T-cell (primary cell): ENCODE results near the gene INS. TPM values are rescaled to one million over a fixed set of nuclear protein-coding genes. Genes with fewer than 3 reads are reported as not detected.
A peak's percentile ranks its signal among the peaks of the same experiment; 100 is the strongest.

Source experiments
- ATAC-seq, 4 experiments: fragments of 200-7000 bp in 3 of 4; fragments of 150-1000 bp in 1 of 4; cut with Tn5 transposase; replicated peaks in 1 of 4; 1 replicate in 3 of 4; 2 replicates in 1 of 4; pipeline ENCODE4 v1.10.0; 2021; ENCODE audit warnings: moderate library complexity in 3 of 4, mild to moderate bottlenecking in 2 of 4, moderate number of reproducible peaks in 1 of 4
- CTCF ChIA-PET, 2 donors: fragments of 300-600 bp; sonication (Branson Sonifier 250); formaldehyde crosslinking; loops; one replicate each; lab custom pipeline; 2022; ENCODE audit warnings: antibody characterized with exemption in 2 of 2; lab: Charles Lee
- POLR2A ChIA-PET, 2 donors: fragments of 300-600 bp; sonication (Branson Sonifier 250); formaldehyde crosslinking; loops; one replicate each; lab custom pipeline; 2022; ENCODE audit warnings: antibody characterized with exemption in 2 of 2; lab: Charles Lee
- DNase-seq, 35 experiments: peaks; one replicate each; pipeline versions ENCODE4 v3.0.0 to v3.0.0-alpha.2; 2013 to 2023
- H3K27ac ChIP-seq: one replicate; pipeline ENCODE4 v1.5.1; 2013; ENCODE audit warnings: low read length
- H3K27me3 ChIP-seq, 2 experiments: replicated peaks in 1 of 2; 1 replicate in 1 of 2; 2 replicates in 1 of 2; pipeline versions ENCODE4 v1.6.1 to v1.7.0; 2013; ENCODE audit warnings: low read length in 1 of 2, mixed read lengths in 1 of 2; ENCODE audit not compliant: control insufficient read depth in 2 of 2, insufficient read depth in 2 of 2; ENCODE audit errors: extremely low read depth in 1 of 2
- H3K36me3 ChIP-seq, 2 donors: 1 replicate in 1 of 2; 2 replicates in 1 of 2; pipeline versions ENCODE4 v1.6.1 to v1.7.0; 2013; ENCODE audit warnings: low read length in 1 of 2; ENCODE audit not compliant: control insufficient read depth in 2 of 2, insufficient read depth in 1 of 2; ENCODE audit errors: extremely low read depth in 1 of 2
- H3K4me1 ChIP-seq, 2 experiments: 1 replicate in 1 of 2; 2 replicates in 1 of 2; pipeline versions ENCODE4 v1.6.1 to v1.7.0; 2013; ENCODE audit warnings: low read length in 2 of 2, mixed read lengths in 1 of 2; ENCODE audit not compliant: insufficient read depth in 2 of 2, control insufficient read depth in 1 of 2; ENCODE audit errors: extremely low read depth in 1 of 2
- H3K4me3 ChIP-seq, 2 donors: 1 replicate in 1 of 2; 2 replicates in 1 of 2; pipeline versions ENCODE4 v1.5.1 to v1.7.0; 2013; ENCODE audit warnings: mild to moderate bottlenecking in 2 of 2, low read length in 1 of 2, moderate library complexity in 1 of 2; ENCODE audit not compliant: control insufficient read depth in 1 of 2; ENCODE audit errors: extremely low read depth in 1 of 2
- H3K9me3 ChIP-seq: 2 replicates; pipeline ENCODE4 v1.7.0; 2013
- H3K27ac Mint-ChIP-seq, 2 donors: one replicate each; pipeline ENCODE4 v1.8.0; 2020 to 2021; ENCODE audit warnings: mild to moderate bottlenecking in 2 of 2, mixed read lengths in 2 of 2
- H3K27me3 Mint-ChIP-seq, 2 donors: one replicate each; pipeline ENCODE4 v1.8.0; 2021 to 2022; ENCODE audit warnings: mixed read lengths in 2 of 2
- H3K36me3 Mint-ChIP-seq: one replicate; pipeline ENCODE4 v1.8.0; 2021; ENCODE audit warnings: mixed read lengths
- H3K4me1 Mint-ChIP-seq, 3 donors: one replicate each; pipeline ENCODE4 v1.8.0; 2020 to 2022; ENCODE audit warnings: mixed read lengths in 3 of 3, mild to moderate bottlenecking in 1 of 3
- H3K4me3 Mint-ChIP-seq, 3 donors: one replicate each; pipeline ENCODE4 v1.8.0; 2020 to 2022; ENCODE audit warnings: mild to moderate bottlenecking in 3 of 3, mixed read lengths in 3 of 3, moderate library complexity in 3 of 3
- H3K9me3 Mint-ChIP-seq, 3 donors: one replicate each; pipeline ENCODE4 v1.8.0; 2020 to 2022; ENCODE audit warnings: mixed read lengths in 3 of 3
- whole genome bisulfite sequencing: methylation state at CpG from one replicate; pipeline ENCODE4 v1.1.5; 2013; ENCODE audit warnings: missing lambda C conversion rate; ENCODE audit not compliant: insufficient coverage; 5-methylcytosine and 5-hydroxymethylcytosine counted together
- total RNA-seq, 35 experiments: library from RNA in 6 of 35; stranded (reverse) in 6 of 35; fragments of 120-200 nt in 1 of 35; gene quantifications; one replicate each; pipeline versions ENCODE4 v1.2.1 to v1.2.4 and lab custom pipeline; 2013 to 2026

INS gene
- total RNA-seq, 5 donors from 2014 or later (not counting 1 experiment from before 2014, with no cell fraction given): 0.53 to 0.82 TPM; not detected in 3

DNA sequence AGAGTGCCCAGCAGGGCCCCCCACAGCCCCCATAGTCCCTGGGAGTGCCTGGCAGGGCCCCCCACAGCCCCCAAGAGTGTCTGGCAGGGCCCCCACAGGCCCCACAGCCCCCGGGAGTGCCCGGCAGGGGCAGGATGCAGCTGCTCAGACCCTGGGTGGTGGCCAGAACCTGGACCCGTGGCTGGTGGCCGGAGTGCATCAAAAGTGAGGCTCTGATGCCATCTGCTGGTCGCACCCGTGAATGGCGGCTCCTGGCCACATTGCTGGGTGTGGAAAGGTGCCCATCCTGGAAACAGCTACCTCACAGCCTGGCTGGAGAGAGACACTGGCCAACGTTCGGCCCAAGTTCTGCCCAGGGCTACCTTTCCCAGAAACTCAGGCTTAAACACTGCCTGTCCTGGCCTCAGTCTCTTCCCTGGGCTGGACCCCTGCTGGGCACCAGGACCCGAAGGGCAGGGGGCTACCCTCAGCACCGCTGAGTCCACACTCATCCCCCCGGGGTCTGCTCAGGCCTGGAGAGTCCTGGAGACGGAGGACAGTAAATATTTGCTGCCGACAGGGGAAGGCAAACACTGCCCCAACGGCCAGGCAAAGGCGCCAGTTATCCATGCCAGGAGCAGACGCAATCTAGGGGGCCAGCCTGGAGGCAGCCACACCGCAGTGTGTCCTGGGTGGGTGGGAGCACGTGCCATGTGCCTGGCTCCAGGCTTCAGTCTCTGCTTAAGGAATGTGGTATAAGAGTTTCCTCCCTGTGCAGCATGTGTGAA, 4.4 kb downstream of the INS start:
- DNase-seq (peak in 29 of 35 experiments; percentile 12 to 61 (median 39)), ATAC-seq (no peak)
- H3K27ac ChIP-seq: no peak overlapping the region
- peaks cover 0 to 47% of the 10 kb centered on the region in 2 experiments for H3K27me3 ChIP-seq
- no peaks in the 10 kb centered on the region for H3K9me3 ChIP-seq
- Mint-ChIP-seq H3K9me3 (no peaks in the 10 kb centered on the region), H3K4me1 (peaks cover 4 to 7% (median 4%) of the 10 kb centered on the region in 3 donors), H3K27ac (no peak overlapping the region), H3K27me3 (peaks cover 0 to 5% of the 10 kb centered on the region in 2 donors), H3K36me3 (no peaks in the 10 kb centered on the region), H3K4me3 (no peak overlapping the region)
- ChIA-PET CTCF (interaction anchor here in 1 of 2 donors (0.6 to 1.2 kb wide), 2 partner anchors 120 to 362 kb away, joined by 3 to 9 read pairs; no protein-coding TSS in a partner anchor), POLR2A (no interaction called here)
- WGBS: 39% methylated on average over 19 of the region's 19 CpGs
- H3K4me3 ChIP-seq: no peak overlapping the region
- H3K36me3 ChIP-seq: no peaks in the 10 kb centered on the region
- H3K4me1 ChIP-seq: peaks cover 0 to 11% of the 10 kb centered on the region in 2 experiments

DNA sequence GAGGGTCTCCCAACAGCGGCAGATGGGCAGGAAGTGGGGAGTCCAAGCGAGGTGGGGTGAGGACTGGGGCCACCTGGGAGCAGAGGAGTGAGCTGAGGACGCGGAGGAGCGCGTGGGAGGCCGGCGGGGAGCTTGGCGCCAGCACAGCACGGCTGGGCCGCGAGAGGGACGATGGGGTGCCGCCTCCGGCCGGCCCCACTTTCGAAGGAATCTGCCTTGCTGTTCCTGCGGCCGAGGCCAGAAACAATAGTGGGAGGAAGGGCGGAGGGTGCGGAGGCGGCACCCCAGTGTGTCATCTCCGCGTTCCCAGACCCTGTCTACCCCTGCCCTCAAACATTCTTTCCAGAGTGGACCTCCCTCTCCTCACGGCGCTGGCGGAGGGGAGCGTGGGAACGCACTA, 5.5 kb downstream of the INS start:
- no peaks in the 10 kb centered on the region for H3K36me3 ChIP-seq
- no peak overlapping the region for H3K4me3 Mint-ChIP-seq
- peaks cover 8 to 15% of the 10 kb centered on the region in 2 donors for H3K27me3 Mint-ChIP-seq
- POLR2A ChIA-PET: no interaction called here
- no peaks in the 10 kb centered on the region for H3K9me3 Mint-ChIP-seq
- CTCF ChIA-PET: interaction anchor here in 1 of 2 donors (0.6 kb wide), 1 partner anchor 360 kb away, joined by 9 read pairs; no protein-coding TSS in a partner anchor
- no peaks in the 10 kb centered on the region for H3K9me3 ChIP-seq
- no peak overlapping the region for H3K4me3 ChIP-seq
- no peak for ATAC-seq
- H3K27ac ChIP-seq: no peak overlapping the region
- H3K36me3 Mint-ChIP-seq: no peaks in the 10 kb centered on the region
- no peak overlapping the region for H3K27ac Mint-ChIP-seq
- peaks cover 0 to 50% of the 10 kb centered on the region in 2 experiments for H3K27me3 ChIP-seq
- WGBS: 75% methylated on average over 10 of the region's 29 CpGs
- no peak for DNase-seq
- H3K4me1 Mint-ChIP-seq: peaks cover 5 to 9% (median 6%) of the 10 kb centered on the region in 3 donors
- H3K4me1 ChIP-seq: peaks cover 0 to 15% of the 10 kb centered on the region in 2 experiments

DNA sequence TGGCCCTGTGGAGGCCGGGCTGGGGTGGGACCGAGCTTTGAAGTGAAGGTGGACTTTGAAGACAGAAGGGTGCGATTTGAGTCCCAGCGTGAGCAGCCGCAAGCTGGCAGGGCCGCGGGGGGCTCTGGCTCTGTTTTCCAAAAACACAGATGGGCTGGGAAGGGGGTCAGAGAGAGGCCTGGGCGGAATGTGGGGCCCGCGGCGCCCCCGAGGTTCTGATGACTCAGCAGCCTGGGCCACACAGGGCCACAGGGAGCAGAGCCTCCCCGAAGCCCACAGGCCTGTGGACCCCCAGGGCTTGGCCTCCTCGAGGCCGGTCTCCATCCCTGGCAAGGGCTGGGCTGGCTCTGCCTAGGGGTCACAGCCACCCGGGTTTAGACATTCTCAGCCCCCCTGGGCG, 6.1 kb downstream of the INS start:
- DNase-seq (no peak), ATAC-seq (no peak)
- Histone ChIP-seq H3K27me3 (peaks cover 0 to 57% of the 10 kb centered on the region in 2 experiments), H3K4me3 (no peak overlapping the region), H3K36me3 (no peaks in the 10 kb centered on the region), H3K27ac (no peak overlapping the region), H3K9me3 (no peaks in the 10 kb centered on the region), H3K4me1 (peaks cover 0 to 15% of the 10 kb centered on the region in 2 experiments)
- H3K27me3 Mint-ChIP-seq: peaks cover 15 to 20% of the 10 kb centered on the region in 2 donors
- H3K4me3 Mint-ChIP-seq: no peak overlapping the region
- H3K36me3 Mint-ChIP-seq: no peaks in the 10 kb centered on the region
- 79% methylated on average over 17 of the region's 17 CpGs for WGBS
- H3K9me3 Mint-ChIP-seq: no peaks in the 10 kb centered on the region
- H3K4me1 Mint-ChIP-seq: peaks cover 5 to 9% (median 6%) of the 10 kb centered on the region in 3 donors
- H3K27ac Mint-ChIP-seq: no peak overlapping the region
- CTCF ChIA-PET: interaction anchor here in 1 of 2 donors (1.7 kb wide), 1 partner anchor 126 kb away, joined by 3 read pairs; no protein-coding TSS in a partner anchor
- POLR2A ChIA-PET: no interaction called here

DNA sequence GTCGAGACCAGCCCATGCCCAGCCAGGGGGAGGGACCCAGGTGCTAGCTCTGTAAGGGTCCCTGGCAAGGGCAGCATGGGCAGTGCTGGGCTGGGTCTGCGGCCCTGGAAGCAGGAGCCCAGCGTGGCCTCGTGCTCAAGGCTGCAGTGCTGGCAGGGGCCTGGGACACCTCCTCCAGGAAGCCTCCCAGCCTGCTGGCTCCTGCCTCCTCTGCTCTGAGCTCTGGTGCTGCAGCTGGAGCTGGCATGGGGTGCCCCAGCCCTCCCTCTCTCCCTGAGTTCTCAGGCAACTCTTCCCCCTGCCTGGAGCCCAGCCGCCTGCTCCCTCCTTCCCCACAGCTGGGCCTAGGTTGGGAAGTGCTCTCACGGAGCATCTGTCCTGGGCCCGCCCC, 6.8 kb downstream of the INS start:
- Histone ChIP-seq H3K36me3 (no peaks in the 10 kb centered on the region), H3K4me3 (no peak overlapping the region), H3K27ac (no peak overlapping the region), H3K27me3 (peaks cover 0 to 64% of the 10 kb centered on the region in 2 experiments), H3K4me1 (peaks cover 0 to 15% of the 10 kb centered on the region in 2 experiments), H3K9me3 (no peaks in the 10 kb centered on the region)
- Mint-ChIP-seq H3K36me3 (no peaks in the 10 kb centered on the region), H3K4me3 (no peak overlapping the region), H3K27ac (no peak overlapping the region), H3K27me3 (peaks cover 16 to 22% of the 10 kb centered on the region in 2 donors), H3K9me3 (no peaks in the 10 kb centered on the region), H3K4me1 (peaks cover 5 to 9% (median 6%) of the 10 kb centered on the region in 3 donors)
- no peak for ATAC-seq
- DNase-seq: no peak
- CTCF ChIA-PET: interaction anchor here (0.6 to 3.2 kb wide), 6 partner anchors 8 to 686 kb away, joined by 3 to 25 read pairs (median 3); partner anchors contain the start of gene TSSC4 (in 1 of the 2)
- 79% methylated on average over 5 of the region's 7 CpGs for WGBS
- POLR2A ChIA-PET: interaction anchor here in 1 of 2 donors (0.5 kb wide), 1 partner anchor 442 kb away, joined by 7 read pairs; no protein-coding TSS in a partner anchor

DNA sequence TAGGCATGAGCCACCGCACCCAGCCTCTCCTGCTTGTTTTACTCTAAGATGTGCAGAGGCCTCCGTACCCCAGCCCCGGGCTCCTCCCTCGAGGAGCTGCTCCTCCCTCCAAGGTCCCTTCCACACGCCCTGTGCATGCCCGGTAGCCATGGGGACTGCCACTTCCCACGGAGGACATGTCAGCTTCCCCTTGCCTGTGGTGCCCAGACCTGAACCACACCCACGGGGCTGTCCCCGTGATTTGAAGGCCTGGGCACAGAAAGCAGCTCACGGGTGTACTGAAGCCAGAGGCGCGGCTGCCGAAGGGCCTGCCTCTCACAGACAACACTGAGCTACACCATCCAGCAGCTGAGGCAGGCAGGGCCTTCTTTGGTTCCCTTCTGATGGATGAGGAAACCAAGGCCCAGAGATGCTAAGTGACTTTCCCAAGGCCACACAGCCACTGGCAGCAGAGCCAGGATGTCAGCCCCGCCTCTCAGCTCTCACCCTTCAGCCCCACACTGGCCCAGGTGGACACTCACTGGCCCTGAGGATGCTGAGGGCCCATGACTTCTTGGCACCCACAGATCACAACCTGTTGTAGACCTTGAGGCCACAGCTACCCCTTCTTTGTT, 7.3 kb downstream of the INS start:
- H3K4me1 ChIP-seq: peaks cover 0 to 15% of the 10 kb centered on the region in 2 experiments
- no peaks in the 10 kb centered on the region for H3K9me3 ChIP-seq
- Mint-ChIP-seq H3K4me1 (peaks cover 5 to 9% (median 6%) of the 10 kb centered on the region in 3 donors), H3K27me3 (peaks cover 20 to 27% of the 10 kb centered on the region in 2 donors), H3K9me3 (no peaks in the 10 kb centered on the region), H3K4me3 (no peak overlapping the region), H3K36me3 (no peaks in the 10 kb centered on the region), H3K27ac (no peak overlapping the region)
- ATAC-seq (no peak), DNase-seq (no peak)
- 55% methylated on average over 13 of the region's 14 CpGs for WGBS
- H3K27me3 ChIP-seq: peaks cover 0 to 65% of the 10 kb centered on the region in 2 experiments
- no peaks in the 10 kb centered on the region for H3K36me3 ChIP-seq
- ChIA-PET POLR2A (interaction anchor here in 1 of 2 donors (0.5 kb wide), 1 partner anchor 441 kb away, joined by 7 read pairs; no protein-coding TSS in a partner anchor), CTCF (interaction anchor here (0.6 to 4.8 kb wide), 7 partner anchors 8 to 685 kb away, joined by 3 to 41 read pairs (median 3); partner anchors contain the start of gene TSSC4 (in 1 of the 2))
- no peak overlapping the region for H3K27ac ChIP-seq
- H3K4me3 ChIP-seq: no peak overlapping the region
